Measurements from ENCODE around the gene LRP5.

Gene LRP5

GRCh38 chr11:68337399-68337835 is 25.0 kb downstream of the LRP5 start:
- Histone ChIP-seq H2BK15ac (ENCODE audit: low read length) (no peak overlapping the region), H3K4me2 (ENCODE audit: insufficient read depth, low read length, poor library complexity, severe bottlenecking) (no peak overlapping the region), H3K9me3 (replicated peaks in 1 of 2; ENCODE audit: control insufficient read depth in 2 of 2, insufficient read depth in 1 of 2, low read depth in 1 of 2, low read length in 2 of 2) (no peaks in the 10 kb centered on the region), H4K91ac (ENCODE audit: low read depth, low read length, poor library complexity) (no peak overlapping the region), H3K36me3 (replicated peaks in 1 of 2; ENCODE audit: control insufficient read depth in 2 of 2, insufficient read depth in 2 of 2, low read length in 2 of 2) (peaks cover 0 to 3% of the 10 kb centered on the region in 2 donors), H3K14ac (ENCODE audit: low read length) (no peak overlapping the region), H2BK5ac (ENCODE audit: low read length) (no peak overlapping the region), H3K27me3 (ENCODE audit: control insufficient read depth in 3 of 3, insufficient read depth in 3 of 3, low read depth in 1 of 3, low read length in 3 of 3) (no peaks in the 10 kb centered on the region), H2AK5ac (ENCODE audit: low read depth, low read length) (no peak overlapping the region), H3K4me1 (ENCODE audit: control insufficient read depth in 2 of 2, insufficient read depth in 1 of 2, low read depth in 1 of 2, low read length in 2 of 2) (peaks cover 12 to 19% of the 10 kb centered on the region in 2 donors), H2AFZ (ENCODE audit: low read length) (no peak overlapping the region), H3K4ac (ENCODE audit: low read length) (no peak overlapping the region), H3K4me3 (ENCODE audit: low read length in 2 of 2) (no peak overlapping the region), H3K79me1 (ENCODE audit: low read depth, low read length) (peaks cover 8% of the 10 kb centered on the region), H2BK12ac (ENCODE audit: low read length) (no peak overlapping the region), H3K9ac (ENCODE audit: low read depth, low read length, poor library complexity) (no peak overlapping the region), H3K27ac (replicated peaks; ENCODE audit: low read length) (no peak overlapping the region), H4K8ac (ENCODE audit: low read depth, low read length) (no peak overlapping the region), H3K23ac (ENCODE audit: low read depth, low read length, poor library complexity) (no peak overlapping the region), H3K18ac (ENCODE audit: low read length) (no peak overlapping the region), H2BK120ac (ENCODE audit: low read depth, low read length) (no peak overlapping the region)
- DNase-seq (ENCODE audit: low spot score): no peak
- no CpG with 5 or more reads among the region's 4 CpGs for WGBS, 2 donors (ENCODE audit: extremely low coverage in 2 of 2, insufficient read length in 2 of 2, insufficient replicate concordance in 1 of 2)

DNA sequence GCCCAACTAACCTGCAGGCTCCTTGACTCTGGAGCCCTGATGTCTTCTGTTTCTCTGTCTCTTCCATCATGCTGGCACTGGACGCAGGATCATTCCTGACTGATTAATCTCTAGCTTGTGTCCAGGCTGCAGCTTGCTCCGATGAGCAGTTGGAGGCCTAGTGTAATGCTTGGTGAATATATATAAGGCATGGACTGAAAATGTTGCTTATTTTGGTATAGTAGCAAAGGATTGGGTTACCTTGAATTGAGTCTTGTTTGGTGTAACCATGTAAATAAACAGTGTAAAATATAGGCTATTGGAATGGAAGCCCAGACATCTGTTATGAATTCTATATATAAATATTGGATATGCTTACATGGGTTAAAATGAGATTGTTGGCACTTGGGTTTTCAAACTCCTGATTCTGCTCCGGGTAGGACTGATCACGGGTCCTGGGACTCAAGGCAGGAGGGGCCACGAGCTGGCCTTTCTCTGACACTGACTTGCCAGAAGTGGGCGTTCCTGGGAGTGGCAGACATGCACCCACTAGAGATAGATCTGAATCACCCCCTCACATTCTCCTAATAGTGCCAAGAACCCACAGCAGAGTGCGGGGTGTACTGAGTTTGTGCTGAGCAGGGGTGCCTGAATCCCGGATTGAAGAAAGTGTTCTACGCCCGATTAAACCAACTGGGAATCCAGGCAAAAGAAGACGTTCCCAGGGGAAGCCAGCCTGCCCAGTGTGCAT is 25.8 kb downstream of the LRP5 start:
- H3K14ac ChIP-seq (ENCODE audit: low read length): no peak overlapping the region
- H3K4ac ChIP-seq (ENCODE audit: low read length): no peak overlapping the region
- peaks cover 10% of the 10 kb centered on the region for H3K79me1 ChIP-seq (ENCODE audit: low read depth, low read length)
- no peak overlapping the region for H2BK15ac ChIP-seq (ENCODE audit: low read length)
- H2AFZ ChIP-seq (ENCODE audit: low read length): no peak overlapping the region
- H3K18ac ChIP-seq (ENCODE audit: low read length): no peak overlapping the region
- no peaks in the 10 kb centered on the region for H3K27me3 ChIP-seq (ENCODE audit: control insufficient read depth in 3 of 3, insufficient read depth in 3 of 3, low read depth in 1 of 3, low read length in 3 of 3)
- no peak overlapping the region for H4K91ac ChIP-seq (ENCODE audit: low read depth, low read length, poor library complexity)
- H3K4me1 ChIP-seq (ENCODE audit: control insufficient read depth in 2 of 2, insufficient read depth in 1 of 2, low read depth in 1 of 2, low read length in 2 of 2): peaks cover 12 to 24% of the 10 kb centered on the region in 2 donors
- no peak overlapping the region for H3K4me2 ChIP-seq (ENCODE audit: insufficient read depth, low read length, poor library complexity, severe bottlenecking)
- H2BK120ac ChIP-seq (ENCODE audit: low read depth, low read length): no peak overlapping the region
- H3K9ac ChIP-seq (ENCODE audit: low read depth, low read length, poor library complexity): no peak overlapping the region
- no CpG with 5 or more reads among the region's 11 CpGs for WGBS, 2 donors (ENCODE audit: extremely low coverage in 2 of 2, insufficient read length in 2 of 2, insufficient replicate concordance in 1 of 2)
- H3K27ac ChIP-seq (replicated peaks; ENCODE audit: low read length): peak overlapping the region; percentile 6
- no peak overlapping the region for H2BK5ac ChIP-seq (ENCODE audit: low read length)
- H2AK5ac ChIP-seq (ENCODE audit: low read depth, low read length): no peak overlapping the region
- peaks cover 0 to under 1% of the 10 kb centered on the region in 2 donors for H3K36me3 ChIP-seq (replicated peaks in 1 of 2; ENCODE audit: control insufficient read depth in 2 of 2, insufficient read depth in 2 of 2, low read length in 2 of 2)
- DNase-seq (ENCODE audit: low spot score): no peak
- H3K4me3 ChIP-seq (ENCODE audit: low read length in 2 of 2): no peak overlapping the region
- no peaks in the 10 kb centered on the region for H3K9me3 ChIP-seq (replicated peaks in 1 of 2; ENCODE audit: control insufficient read depth in 2 of 2, insufficient read depth in 1 of 2, low read depth in 1 of 2, low read length in 2 of 2)
- no peak overlapping the region for H3K23ac ChIP-seq (ENCODE audit: low read depth, low read length, poor library complexity)
- no peak overlapping the region for H4K8ac ChIP-seq (ENCODE audit: low read depth, low read length)
- H2BK12ac ChIP-seq (ENCODE audit: low read length): no peak overlapping the region

DNA sequence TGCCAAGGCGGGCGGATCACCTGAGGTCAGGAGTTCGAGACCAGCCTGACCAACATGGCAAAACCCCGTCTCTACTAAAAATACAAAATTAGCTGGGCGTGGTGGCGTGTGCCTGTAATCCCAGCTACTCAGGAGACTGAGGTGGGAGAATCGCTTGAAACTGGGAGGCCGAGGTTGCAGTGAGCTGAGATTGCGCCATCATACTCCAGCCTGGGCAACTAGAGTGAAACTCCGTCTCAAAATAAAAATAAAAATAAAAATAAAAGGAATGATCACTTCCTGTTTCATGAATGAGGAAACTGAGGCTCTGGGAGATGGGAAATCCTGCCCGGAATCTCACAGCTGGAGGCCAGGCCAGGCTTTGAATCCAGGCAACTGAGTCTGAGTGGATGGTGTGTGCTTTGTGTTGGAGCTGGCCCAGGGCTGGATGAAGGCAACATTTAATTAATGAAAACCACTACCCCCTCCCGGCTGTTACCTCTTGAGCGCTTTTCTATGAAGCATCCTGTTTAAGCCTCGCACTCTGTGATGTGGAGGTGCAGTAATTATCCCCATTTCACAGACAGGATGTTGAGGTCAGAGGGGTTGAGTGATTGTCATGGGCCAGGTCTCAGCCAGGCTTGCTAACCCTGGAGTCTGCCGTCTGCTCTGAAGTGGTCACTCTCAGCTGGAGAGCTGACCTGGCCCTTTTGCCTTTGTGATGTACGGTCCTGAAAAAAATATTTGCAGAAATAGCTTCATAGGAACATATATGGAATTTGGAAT is 27.8 kb downstream of the LRP5 start:
- no peak for DNase-seq (ENCODE audit: low spot score)
- Histone ChIP-seq H3K4me3 (ENCODE audit: low read length in 2 of 2) (no peak overlapping the region), H3K18ac (ENCODE audit: low read length) (peak overlapping the region; percentile 39), H3K23ac (ENCODE audit: low read depth, low read length, poor library complexity) (no peak overlapping the region), H3K4ac (ENCODE audit: low read length) (no peak overlapping the region), H3K27ac (replicated peaks; ENCODE audit: low read length) (no peak overlapping the region), H2BK12ac (ENCODE audit: low read length) (no peak overlapping the region), H3K9ac (ENCODE audit: low read depth, low read length, poor library complexity) (no peak overlapping the region), H3K79me1 (ENCODE audit: low read depth, low read length) (peaks cover 10% of the 10 kb centered on the region), H2AFZ (ENCODE audit: low read length) (no peak overlapping the region), H3K36me3 (replicated peaks in 1 of 2; ENCODE audit: control insufficient read depth in 2 of 2, insufficient read depth in 2 of 2, low read length in 2 of 2) (no peaks in the 10 kb centered on the region), H2BK120ac (ENCODE audit: low read depth, low read length) (no peak overlapping the region), H2AK5ac (ENCODE audit: low read depth, low read length) (no peak overlapping the region), H3K14ac (ENCODE audit: low read length) (no peak overlapping the region), H2BK5ac (ENCODE audit: low read length) (no peak overlapping the region), H3K27me3 (ENCODE audit: control insufficient read depth in 3 of 3, insufficient read depth in 3 of 3, low read depth in 1 of 3, low read length in 3 of 3) (no peaks in the 10 kb centered on the region), H3K4me1 (ENCODE audit: control insufficient read depth in 2 of 2, insufficient read depth in 1 of 2, low read depth in 1 of 2, low read length in 2 of 2) (peaks cover 12 to 24% of the 10 kb centered on the region in 2 donors), H3K4me2 (ENCODE audit: insufficient read depth, low read length, poor library complexity, severe bottlenecking) (no peak overlapping the region), H4K8ac (ENCODE audit: low read depth, low read length) (no peak overlapping the region), H2BK15ac (ENCODE audit: low read length) (no peak overlapping the region), H3K9me3 (replicated peaks in 1 of 2; ENCODE audit: control insufficient read depth in 2 of 2, insufficient read depth in 1 of 2, low read depth in 1 of 2, low read length in 2 of 2) (no peaks in the 10 kb centered on the region), H4K91ac (ENCODE audit: low read depth, low read length, poor library complexity) (no peak overlapping the region)
- WGBS, 2 donors (ENCODE audit: extremely low coverage in 2 of 2, insufficient read length in 2 of 2, insufficient replicate concordance in 1 of 2): no CpG with 5 or more reads among the region's 16 CpGs

All from neuronal stem cell (in vitro differentiated cells).